Activated naive CD4-positive, alpha-beta T cell treated with anti-CD3 and anti-CD28 coated beads, Interleukin-2, amount 50 U/mL, for 72 hours (primary cell): ENCODE data around the gene STAG3. TPM values are rescaled to one million over a fixed set of nuclear protein-coding genes. Genes with fewer than 3 reads are reported as not detected.

Experiments
- ATAC-seq, 2 donors: fragments of 150-1000 bp; cut with Tn5 transposase; 2 replicates each; pipeline ENCODE4 v1.10.0; 2021; ENCODE audit warnings: mild to moderate bottlenecking in 2 of 2, moderate library complexity in 2 of 2
- DNase-seq, 2 donors: peaks; one replicate each; pipeline ENCODE4 v3.0.0; 2021 to 2022; ENCODE audit warnings: low spot score in 2 of 2
- H3K27ac Mint-ChIP-seq, 2 donors: one replicate each; pipeline ENCODE4 v1.8.0; 2022; ENCODE audit warnings: mild to moderate bottlenecking in 2 of 2, mixed read lengths in 2 of 2
- H3K36me3 Mint-ChIP-seq, 2 donors: one replicate each; pipeline ENCODE4 v1.8.0; 2022; ENCODE audit warnings: mixed read lengths in 2 of 2
- H3K9me3 Mint-ChIP-seq, 2 donors: one replicate each; pipeline ENCODE4 v1.8.0; 2022; ENCODE audit warnings: mixed read lengths in 2 of 2
- total RNA-seq, 2 donors: library from RNA; stranded (reverse); gene quantifications; one replicate each; pipeline ENCODE4 v1.2.3, GENCODE V29; 2022

Gene STAG3
- total RNA-seq, 2 donors from 2014 or later = 33.3 to 54.2 TPM

DNA sequence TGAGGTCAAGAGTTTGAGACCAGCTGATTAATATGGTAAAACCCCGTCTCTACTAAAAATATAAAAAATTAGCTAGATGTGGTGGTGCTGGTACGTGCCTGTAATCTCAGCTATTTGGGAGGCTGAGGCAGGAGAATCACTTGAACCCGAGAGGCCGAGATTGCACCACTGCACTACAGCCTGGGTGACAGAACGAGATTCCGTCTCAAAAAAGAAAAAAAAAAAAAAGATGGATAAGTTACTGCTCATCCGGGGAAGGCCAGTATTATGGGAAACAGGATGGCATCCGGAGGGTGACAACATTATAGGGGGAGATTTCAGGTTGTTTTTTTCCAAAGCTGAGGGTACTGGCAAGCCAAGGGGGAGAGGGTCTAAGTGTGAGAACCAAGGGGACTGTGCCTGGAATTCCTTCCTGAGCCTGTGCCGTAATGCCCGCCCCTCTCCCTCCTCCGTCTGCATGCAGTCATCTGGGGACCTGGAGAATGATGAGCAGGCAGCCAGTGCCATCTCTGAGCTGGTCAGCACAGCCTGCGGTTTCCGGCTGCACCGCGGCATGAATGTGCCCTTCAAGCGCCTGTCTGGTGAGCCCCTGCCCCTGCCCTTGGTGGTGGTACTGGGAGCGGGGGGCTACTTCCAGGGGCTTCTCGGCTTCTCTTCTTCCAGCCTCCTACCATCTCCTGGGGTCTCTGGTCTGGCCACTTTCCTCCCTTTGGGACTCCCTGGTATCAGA lies 24.6 kb upstream of the STAG3 start:
- DNase-seq (no peak), ATAC-seq (no peak)
- Mint-ChIP-seq H3K36me3 (peaks cover 21 to 24% of the 10 kb centered on the region in 2 donors), H3K27ac (peak overlapping the region; percentile 39 to 44), H3K9me3 (no peaks in the 10 kb centered on the region)

DNA sequence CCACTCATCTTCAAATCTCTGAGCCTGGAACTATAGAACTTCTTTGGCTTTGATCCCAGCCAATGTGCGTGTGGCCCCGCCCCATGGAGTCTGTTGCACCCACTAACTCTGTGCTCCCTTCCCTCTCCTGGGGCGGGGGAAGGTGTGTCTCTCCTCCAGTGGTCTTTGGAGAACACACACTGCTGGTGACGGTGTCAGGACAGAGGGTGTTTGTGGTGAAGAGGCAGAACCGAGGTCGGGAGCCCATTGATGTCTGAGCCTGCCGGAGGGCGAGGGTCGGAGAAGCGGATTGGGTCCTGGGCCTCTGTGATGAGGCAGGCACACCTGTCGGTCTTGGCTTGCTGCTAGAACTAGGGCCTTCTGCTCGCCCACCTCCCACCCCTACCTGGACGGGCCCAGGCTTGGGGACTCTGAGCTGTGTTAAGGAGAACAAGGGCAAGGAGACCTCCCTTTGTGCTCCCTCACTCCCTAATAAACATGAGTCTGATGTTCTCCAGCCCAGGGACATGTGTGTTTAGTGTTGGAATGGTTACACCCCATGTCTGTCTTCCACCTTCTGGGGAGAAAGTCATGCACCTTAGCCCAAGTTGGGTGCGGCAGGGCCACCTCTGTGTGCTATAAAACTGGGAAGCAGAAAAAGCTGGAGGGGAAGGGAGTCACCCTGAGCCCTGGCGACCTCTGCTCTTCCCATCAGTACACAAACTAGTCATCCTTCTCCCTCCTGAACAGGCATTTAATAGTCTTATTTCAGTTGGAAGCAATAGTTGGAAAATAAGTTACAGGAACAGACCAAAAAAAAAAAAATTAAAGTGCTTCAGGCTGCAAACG lies 23.8 kb upstream of the STAG3 start:
- peak overlapping the region; percentile 39 to 44 for H3K27ac Mint-ChIP-seq
- DNase-seq = no peak
- peaks cover 17% of the 10 kb centered on the region in 2 donors for H3K36me3 Mint-ChIP-seq
- no peaks in the 10 kb centered on the region for H3K9me3 Mint-ChIP-seq
- no peak for ATAC-seq

DNA sequence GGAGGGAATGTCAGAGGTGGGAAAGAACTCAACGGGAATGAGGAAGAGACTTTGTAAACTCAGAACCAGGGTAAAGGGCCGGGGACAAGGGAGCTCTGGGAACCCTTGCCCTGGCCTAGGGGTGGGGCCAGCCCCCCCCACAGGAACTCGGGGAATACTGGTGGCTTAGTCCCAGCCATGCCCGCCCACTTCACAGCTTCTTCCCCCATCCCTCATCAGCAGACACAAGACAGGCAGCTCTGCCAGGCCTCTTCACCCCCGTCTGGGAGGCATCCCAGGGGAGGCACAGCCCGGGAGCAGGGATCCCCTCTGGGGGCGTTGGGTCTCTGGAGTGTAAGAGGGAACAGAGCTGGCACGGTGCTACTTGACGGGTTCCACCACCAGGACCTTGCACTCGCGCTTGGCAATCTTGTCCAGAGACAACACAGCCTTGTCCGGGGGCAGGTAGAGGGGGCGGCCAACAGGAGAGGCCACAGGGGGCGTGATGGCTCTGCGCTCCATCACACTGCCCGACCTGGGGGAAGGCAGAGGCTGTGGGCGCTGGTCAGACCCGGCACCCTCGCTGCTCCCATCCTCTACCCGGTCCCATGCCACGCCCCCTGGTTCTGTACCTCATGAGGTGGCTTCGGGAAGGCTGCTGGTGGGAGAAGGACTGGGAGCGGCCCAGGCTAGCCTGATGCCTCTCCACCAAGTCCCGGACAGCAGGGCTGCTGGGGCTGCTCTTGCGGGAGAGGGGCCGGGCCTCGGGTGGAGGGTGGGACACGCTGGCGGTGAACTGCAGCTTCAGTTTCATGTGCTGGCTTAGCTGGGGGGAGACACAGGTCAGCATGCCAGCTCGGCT lies 22.8 kb upstream of the STAG3 start:
- H3K27ac Mint-ChIP-seq = peak overlapping the region in 1 of 2 donors; percentile 90
- ATAC-seq = no peak
- H3K36me3 Mint-ChIP-seq = peaks cover 7 to 15% of the 10 kb centered on the region in 2 donors
- H3K9me3 Mint-ChIP-seq = no peaks in the 10 kb centered on the region
- DNase-seq = no peak

DNA sequence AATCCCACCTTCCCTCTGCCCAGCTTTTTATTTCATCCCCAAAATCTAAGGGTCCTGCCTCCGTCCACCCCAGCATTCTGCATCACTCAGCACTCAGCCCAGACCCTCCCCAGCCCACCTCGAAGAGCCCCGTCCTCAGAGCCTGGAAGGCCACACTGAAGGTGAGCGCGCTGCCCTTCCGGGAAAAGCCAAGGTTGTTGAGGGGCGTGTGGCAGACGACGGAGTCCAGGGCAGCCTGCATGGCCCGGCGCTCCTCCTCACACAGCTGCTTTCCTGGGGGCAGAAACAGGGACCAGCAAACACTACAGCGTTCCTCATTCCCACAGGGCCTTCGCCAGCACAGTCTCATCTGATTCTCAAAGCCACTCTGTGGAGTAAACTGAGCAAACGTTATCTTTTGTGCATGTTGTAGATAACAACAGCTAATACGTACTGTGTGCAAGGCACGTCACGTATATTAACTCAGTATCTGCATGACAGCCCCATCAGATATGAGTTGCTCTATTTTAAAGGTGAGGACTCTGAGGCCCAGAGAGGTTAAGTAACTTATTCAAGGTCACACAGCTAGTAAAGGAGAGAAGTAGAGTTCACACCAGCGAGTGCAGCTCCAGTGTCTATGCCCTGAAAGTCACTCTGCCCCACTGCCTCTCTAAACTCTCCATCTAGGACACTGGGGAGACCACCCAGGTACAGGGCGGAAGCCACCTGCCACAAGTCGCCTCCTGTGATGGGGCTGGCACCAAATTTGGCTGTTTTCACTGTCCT lies 22.0 kb upstream of the STAG3 start:
- Mint-ChIP-seq H3K27ac (peak overlapping the region; percentile 60 to 90), H3K36me3 (peaks cover 0 to 7% of the 10 kb centered on the region in 2 donors), H3K9me3 (no peaks in the 10 kb centered on the region)
- DNase-seq (no peak), ATAC-seq (no peak)

DNA sequence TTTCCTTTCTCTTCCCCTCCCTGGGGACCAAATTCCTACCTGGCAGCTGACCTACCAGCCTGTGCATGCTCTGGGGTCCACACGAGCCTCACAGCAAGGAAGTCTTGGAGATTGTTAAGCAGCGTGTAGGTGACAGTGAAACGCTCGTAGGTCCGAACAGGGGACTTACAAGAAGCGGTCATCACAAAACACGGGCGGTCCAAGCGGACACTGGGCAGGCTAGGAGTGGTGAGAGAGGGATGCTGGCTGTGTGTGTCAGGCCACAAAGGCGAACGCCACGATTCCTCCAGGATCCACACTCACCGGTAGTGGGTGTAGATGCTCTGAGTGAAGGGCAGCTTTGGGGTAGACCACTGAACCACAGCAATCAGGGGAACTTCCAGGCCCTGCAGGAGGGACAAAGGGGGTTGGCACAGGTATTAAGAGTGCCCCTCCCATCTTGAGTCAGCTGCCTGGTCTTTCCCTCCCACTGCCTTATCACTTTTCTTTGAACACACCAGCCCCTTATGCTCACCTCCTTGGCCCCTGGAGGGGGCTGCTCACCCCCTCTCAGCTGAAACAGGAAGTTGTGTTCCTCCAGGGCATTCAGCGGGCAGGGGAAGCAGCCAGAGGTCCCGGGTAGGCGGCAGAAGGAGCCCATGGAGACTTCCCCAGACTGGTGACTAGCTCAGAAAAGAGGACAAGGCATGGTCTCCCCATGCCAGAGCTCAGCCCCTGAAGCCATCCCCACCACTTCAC lies 21.2 kb upstream of the STAG3 start:
- DNase-seq (no peak), ATAC-seq (peak; percentile 9 to 18)
- H3K27ac Mint-ChIP-seq = peak overlapping the region; percentile 85 to 90
- H3K9me3 Mint-ChIP-seq = no peaks in the 10 kb centered on the region
- peaks cover 0 to 7% of the 10 kb centered on the region in 2 donors for H3K36me3 Mint-ChIP-seq

DNA sequence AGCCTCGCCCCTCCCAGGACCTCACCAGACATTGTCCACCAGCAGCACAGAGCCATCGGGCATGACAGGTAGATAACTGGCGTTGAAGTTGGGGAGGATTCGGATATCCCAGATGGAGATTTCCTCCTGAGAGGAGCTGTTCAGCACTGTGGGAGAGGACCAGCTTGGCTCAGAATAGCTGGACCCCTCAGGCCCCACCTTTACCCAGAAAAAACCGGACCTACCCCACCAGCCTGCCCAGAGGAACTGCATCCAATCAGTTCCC lies 20.7 kb upstream of the STAG3 start:
- no peaks in the 10 kb centered on the region for H3K9me3 Mint-ChIP-seq
- H3K27ac Mint-ChIP-seq = peak overlapping the region; percentile 85 to 90
- DNase-seq = no peak
- ATAC-seq = no peak
- H3K36me3 Mint-ChIP-seq = peaks cover 0 to 7% of the 10 kb centered on the region in 2 donors

DNA sequence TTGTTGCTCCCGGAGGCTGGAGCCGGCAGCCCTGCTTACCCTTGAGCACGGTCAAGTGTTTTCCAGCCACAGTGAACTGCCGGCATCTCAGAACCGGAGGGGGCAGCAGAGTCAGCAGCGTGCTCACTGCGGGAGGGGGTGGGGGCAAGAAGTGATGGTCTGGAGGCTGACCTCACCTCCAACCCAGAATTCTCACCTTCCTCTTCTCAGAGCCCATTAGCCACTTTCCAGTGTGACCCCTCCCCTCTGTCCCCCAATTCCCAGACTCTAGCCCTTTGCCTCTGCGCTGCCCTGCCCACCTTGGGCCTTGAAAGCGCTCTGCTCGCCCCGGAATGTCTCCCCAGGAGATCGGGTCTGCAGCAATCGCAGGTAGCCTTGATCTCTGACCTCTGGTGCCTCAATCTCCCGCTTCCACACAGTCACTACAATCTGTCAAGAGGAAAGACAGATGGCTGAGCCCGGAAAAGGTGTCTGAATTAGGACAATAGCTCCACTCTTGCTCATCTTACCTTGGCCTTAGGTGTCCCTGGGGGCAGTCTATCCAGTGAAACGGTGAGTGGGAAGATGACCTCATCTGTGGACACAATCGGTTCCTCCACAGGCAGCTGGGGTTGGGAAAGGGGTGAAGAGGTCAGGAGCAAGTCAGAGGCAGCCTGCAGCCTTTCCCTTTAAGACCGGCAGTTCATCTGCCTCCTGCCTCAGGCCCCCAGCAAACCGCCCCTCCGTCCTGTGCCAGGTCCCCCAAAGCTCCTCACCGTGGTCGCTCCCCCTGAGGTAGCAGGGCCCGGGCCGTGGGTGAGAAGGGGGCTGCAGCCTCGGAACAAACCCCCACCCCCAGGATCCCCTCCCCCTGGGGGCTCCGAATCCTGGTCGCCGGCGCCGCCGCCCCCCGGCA lies 20.1 kb upstream of the STAG3 start:
- DNase-seq (no peak), ATAC-seq (no peak)
- Mint-ChIP-seq H3K27ac (peak overlapping the region; percentile 85 to 90), H3K9me3 (no peaks in the 10 kb centered on the region), H3K36me3 (peaks cover 0 to 3% of the 10 kb centered on the region in 2 donors)

DNA sequence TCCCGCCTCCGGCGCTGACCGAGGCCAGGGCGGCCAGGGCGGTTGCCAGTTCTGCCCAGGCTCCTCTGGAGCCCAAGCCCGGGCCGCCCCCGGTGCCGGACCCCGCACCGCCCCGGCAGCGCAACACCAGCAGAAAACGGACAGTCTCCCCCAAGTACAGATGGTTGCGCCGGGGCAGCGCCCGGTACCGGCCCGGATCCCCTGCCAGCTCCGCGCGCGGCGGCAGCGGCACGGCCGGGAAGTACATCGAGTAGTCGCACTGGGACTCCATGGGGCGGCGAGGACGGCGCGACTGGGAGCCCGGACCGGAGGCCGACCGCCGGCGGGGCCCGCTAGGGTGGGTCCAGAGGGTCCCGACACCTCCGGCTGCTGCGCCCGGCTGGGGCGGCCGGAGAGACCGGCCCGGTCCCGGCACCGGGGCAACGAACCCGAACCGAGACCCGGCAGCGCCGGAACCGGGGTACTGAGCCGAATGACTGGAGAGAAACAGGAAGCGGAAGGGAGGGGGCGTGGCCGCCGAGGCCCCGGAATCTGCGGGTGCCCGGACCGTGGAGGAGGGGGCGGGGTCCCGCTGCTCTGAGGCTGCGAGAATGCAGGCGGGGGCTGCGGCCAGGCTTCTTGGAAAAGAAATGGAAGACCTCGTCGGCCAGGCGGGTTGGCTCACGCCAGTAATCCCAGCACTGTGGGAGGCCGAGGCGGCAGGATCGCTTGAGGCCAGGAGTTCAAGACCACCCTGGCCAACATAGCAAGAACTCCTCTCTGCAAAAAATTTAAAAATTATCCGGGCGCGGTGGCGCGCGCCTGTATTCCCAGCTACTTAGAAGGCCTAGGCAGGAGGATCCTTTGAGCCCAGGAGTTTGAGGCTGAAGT lies 19.3 kb upstream of the STAG3 start, which contains the start of gene TRAPPC14:
TRAPPC14 (minus strand) TSS at position 495 of the 870 bp plus-strand sequence; CDS start at position 271, 224 bp downstream.
- DNase-seq = peak; percentile 89 to 91
- Mint-ChIP-seq H3K9me3 (no peaks in the 10 kb centered on the region), H3K36me3 (no peaks in the 10 kb centered on the region), H3K27ac (peak within 1 kb of the TSS; percentile 88 to 90)
- peak; percentile 90 to 92 for ATAC-seq

DNA sequence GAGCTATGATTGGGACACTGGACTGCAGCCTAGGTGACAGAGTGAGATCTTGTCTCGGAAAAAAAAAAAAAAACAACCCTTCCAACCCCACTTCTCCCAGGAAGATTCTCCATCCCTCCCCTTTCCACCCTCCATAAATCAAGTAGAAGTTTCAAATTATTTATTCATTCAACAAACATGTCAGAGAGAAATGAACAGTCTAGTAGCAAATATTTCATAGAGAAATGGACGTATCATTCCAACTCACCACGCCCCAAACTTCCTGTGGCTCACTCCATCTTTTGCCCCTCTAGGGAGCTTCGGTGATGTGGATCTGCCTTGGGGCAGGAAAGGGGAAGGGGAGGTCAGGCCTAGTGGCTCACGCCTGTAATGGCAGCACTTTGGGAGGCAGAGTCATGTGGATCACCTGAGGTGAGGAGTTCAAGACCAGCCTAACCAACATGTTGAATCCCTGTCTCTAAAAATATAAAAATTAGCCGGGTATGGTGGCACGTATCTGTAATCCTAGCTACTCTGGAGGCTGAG lies 18.6 kb upstream of the STAG3 start:
- ATAC-seq = no peak
- H3K36me3 Mint-ChIP-seq = no peaks in the 10 kb centered on the region
- no peaks in the 10 kb centered on the region for H3K9me3 Mint-ChIP-seq
- DNase-seq = no peak
- H3K27ac Mint-ChIP-seq = peak overlapping the region; percentile 88

DNA sequence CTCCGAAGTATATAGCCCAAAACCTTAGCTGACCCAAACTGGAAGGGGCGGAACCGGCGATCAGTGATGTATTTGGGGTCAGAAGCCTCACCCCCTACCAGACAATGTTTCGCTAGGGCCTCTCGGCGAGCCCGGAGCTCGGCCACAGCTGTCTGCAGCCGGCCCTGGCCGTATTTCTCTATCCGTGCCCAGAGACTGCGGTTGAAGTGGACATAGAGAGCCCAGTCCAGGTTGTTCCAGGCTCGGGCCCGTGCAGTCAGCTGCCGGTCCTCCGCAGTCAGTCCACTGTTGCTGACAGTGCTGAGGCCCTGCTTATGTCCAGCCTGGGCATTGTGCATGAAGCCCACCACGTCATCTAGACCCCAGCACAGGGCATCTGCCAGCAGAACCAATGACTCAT lies 17.7 kb upstream of the STAG3 start:
- H3K27ac Mint-ChIP-seq = peak overlapping the region in 1 of 2 donors; percentile 88
- no peaks in the 10 kb centered on the region for H3K9me3 Mint-ChIP-seq
- DNase-seq (no peak), ATAC-seq (no peak)
- H3K36me3 Mint-ChIP-seq = no peaks in the 10 kb centered on the region

DNA sequence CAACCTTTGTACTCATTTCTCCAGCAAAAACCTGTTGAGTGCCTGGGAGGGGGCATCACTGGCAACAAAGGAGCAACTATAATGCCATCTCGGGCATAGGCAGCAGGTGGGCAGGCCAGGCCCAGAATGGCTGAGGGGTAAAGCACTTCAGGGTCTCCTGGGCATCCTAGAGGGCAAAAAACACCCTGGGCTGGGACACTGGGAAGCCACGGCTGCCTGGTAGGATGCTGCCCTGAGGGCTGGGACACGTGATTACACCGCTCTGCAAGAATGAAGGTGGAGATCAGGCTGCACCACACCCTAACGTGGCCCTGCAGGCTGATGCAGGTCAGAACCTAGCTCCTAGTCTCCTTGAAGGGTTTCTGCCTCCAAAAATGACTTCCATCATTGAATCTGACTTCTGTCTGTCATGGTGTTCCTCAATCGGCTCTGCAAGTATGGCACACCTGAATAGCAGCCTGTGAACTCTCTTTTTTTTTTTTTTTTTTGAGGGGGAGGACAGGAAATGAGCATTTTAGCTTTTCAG lies 14.6 kb upstream of the STAG3 start:
- Mint-ChIP-seq H3K9me3 (no peaks in the 10 kb centered on the region), H3K27ac (peak overlapping the region; percentile 66 to 68), H3K36me3 (no peaks in the 10 kb centered on the region)
- DNase-seq (no peak), ATAC-seq (no peak)

DNA sequence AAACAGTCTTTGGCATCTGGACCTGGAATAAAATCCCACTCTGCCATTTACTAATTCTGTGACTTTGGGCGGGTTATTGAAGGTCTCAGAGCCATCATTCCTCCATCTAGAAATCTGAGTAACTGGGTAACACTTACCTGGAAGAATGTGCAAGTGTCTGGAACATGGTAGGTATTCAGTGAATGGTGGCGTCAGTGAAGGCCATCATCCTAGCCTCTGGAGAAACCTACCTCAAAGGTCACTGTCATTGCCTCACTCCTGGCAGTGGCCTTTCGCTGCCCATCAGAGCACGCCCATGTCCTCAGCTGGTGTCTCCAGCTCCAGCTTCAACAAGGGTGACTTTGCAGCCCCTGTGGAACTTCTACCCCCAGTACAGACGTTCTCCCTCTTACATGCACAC lies 13.8 kb upstream of the STAG3 start:
- Mint-ChIP-seq H3K27ac (peak overlapping the region in 1 of 2 donors; percentile 66), H3K9me3 (no peaks in the 10 kb centered on the region), H3K36me3 (no peaks in the 10 kb centered on the region)
- no peak for DNase-seq
- no peak for ATAC-seq

DNA sequence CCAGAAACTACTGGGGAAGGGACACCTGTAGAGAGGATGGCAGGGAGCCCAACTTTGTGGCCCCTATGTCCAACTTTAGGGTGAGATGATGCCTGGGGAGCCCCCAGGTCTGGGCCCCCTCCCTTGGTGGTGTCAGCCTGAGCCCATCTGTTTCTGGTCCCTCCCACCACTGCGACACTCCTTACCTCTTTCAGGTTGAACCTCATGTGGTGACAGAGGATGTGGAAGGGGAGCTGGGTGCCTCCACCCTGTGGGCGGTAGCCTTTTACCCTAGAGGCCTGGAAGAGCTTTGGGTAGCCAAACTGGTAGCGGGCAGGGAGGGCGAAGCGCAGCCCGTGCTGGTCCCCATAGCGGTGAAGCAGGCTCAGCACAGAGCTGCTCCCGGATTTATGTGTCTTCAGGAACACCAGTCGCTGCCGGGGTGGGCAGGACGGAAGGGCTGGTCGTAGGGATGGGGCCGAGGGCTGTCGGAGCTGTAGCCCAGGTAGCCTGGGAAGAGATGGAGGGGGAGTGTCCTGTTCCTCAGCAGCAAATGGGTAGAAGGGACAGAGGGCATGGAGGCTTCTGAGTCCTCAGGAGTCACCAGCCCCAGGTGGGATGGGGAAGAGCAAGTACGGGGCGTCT lies 11.3 kb upstream of the STAG3 start:
- H3K27ac Mint-ChIP-seq = peak overlapping the region; percentile 80 to 87
- peak in 1 of 2 donors; percentile 42 for DNase-seq
- no peaks in the 10 kb centered on the region for H3K9me3 Mint-ChIP-seq
- peak; percentile 38 to 48 for ATAC-seq
- H3K36me3 Mint-ChIP-seq = no peaks in the 10 kb centered on the region
